ENCODE data around the gene PLB1.
A peak's percentile ranks its signal among the peaks of the same experiment; 100 is the strongest.

PLB1 gene

GRCh38 chr2:28495551-28496250 lies at the start of gene PLB1:
TSS of gene PLB1 (plus strand) at chr2:28496060. CDS start at chr2:28496115, 55 bp downstream.
- no peak for DNase-seq (ENCODE audit: low read depth)

- DNase-seq (ENCODE audit: low read depth): no peak
Measured at GRCh38 chr2:28446531-28446930, 49.3 kb upstream of the PLB1 start.

- no peak for DNase-seq (ENCODE audit: low read depth)
Measured at GRCh38 chr2:28447086-28447485, 48.8 kb upstream of the PLB1 start.

GRCh38 chr2:28447943-28448792 lies 47.7 kb upstream of the PLB1 start:
- no peak for DNase-seq (ENCODE audit: low read depth)

- DNase-seq (ENCODE audit: low read depth): no peak
Measured at GRCh38 chr2:28448793-28449100, 47.1 kb upstream of the PLB1 start.

- no peak for DNase-seq (ENCODE audit: low read depth)
Measured at GRCh38 chr2:28449126-28449487, 46.8 kb upstream of the PLB1 start.

- DNase-seq (ENCODE audit: low read depth): peak; percentile 79
Measured at GRCh38 chr2:28449488-28450395, 46.1 kb upstream of the PLB1 start.

- no peak for DNase-seq (ENCODE audit: low read depth)
Measured at GRCh38 chr2:28450901-28451565, 44.8 kb upstream of the PLB1 start.

- no peak for DNase-seq (ENCODE audit: low read depth)
Measured at GRCh38 chr2:28451793-28452533, 43.9 kb upstream of the PLB1 start.

- DNase-seq (ENCODE audit: low read depth): peak; percentile 72
Measured at GRCh38 chr2:28452534-28453081, 43.3 kb upstream of the PLB1 start.

GRCh38 chr2:28453396-28453795 lies 42.5 kb upstream of the PLB1 start:
- no peak for DNase-seq (ENCODE audit: low read depth)

GRCh38 chr2:28454016-28454930 lies 41.6 kb upstream of the PLB1 start:
- DNase-seq (ENCODE audit: low read depth): no peak

GRCh38 chr2:28457237-28457636 lies 38.6 kb upstream of the PLB1 start:
- DNase-seq (ENCODE audit: low read depth): no peak

GRCh38 chr2:28461056-28461455 lies 34.8 kb upstream of the PLB1 start:
- no peak for DNase-seq (ENCODE audit: low read depth)

GRCh38 chr2:28462122-28462521 lies 33.7 kb upstream of the PLB1 start:
- DNase-seq (ENCODE audit: low read depth): no peak

- no peak for DNase-seq (ENCODE audit: low read depth)
Measured at GRCh38 chr2:28463211-28463816, 32.5 kb upstream of the PLB1 start.

GRCh38 chr2:28463893-28464292 lies 32.0 kb upstream of the PLB1 start:
- DNase-seq (ENCODE audit: low read depth): no peak

- DNase-seq (ENCODE audit: low read depth): no peak
Measured at GRCh38 chr2:28465148-28465885, 30.5 kb upstream of the PLB1 start.

- no peak for DNase-seq (ENCODE audit: low read depth)
Measured at GRCh38 chr2:28469304-28469703, 26.6 kb upstream of the PLB1 start.
